ENCODE measurements around the gene MMP14. TPM values are rescaled to one million over a fixed set of nuclear protein-coding genes. Genes with fewer than 3 reads are reported as not detected.

The MMP14 gene
- total RNA-seq, 3 donors from 2014 or later (not counting 1 experiment from before 2014, with no cell fraction given): 1.2 to 1.7 (median 1.4) TPM

- Histone ChIP-seq H3K4me3 (ENCODE audit: low read length) (peak within 1 kb of the TSS; percentile 85), H3K9me3 (ENCODE audit: control insufficient read depth, insufficient read depth, low read length) (no peaks in the 10 kb centered on the region), H3K4me1 (ENCODE audit: control insufficient read depth, insufficient read depth, low read length) (peaks cover 17% of the 10 kb centered on the region), H3K27ac (ENCODE audit: low read length) (peak within 1 kb of the TSS; percentile 93), H3K27me3 (ENCODE audit: control insufficient read depth, insufficient read depth, low read length) (no peaks in the 10 kb centered on the region), H3K36me3 (ENCODE audit: control insufficient read depth, insufficient read depth, low read length) (peaks cover 26% of the 10 kb centered on the region)
- H3K27me3 Mint-ChIP-seq (ENCODE audit: low read depth in 2 of 2): peaks cover 0 to 7% of the 10 kb centered on the region in 2 donors
- intact Hi-C loops (cut with micrococcal nuclease): loop anchor here (1.0 to 5.0 kb wide), 6 partner anchors 15 to 309 kb away; partner anchors contain the start of genes DAD1, OXA1L and RBM23
- ATAC-seq (peak; percentile 86 to 93 (median 86)), DNase-seq (peak; percentile 74 to 85)
- peak within 1 kb of the TSS; percentile 93 for H3K4me3 Mint-ChIP-seq
- no peaks in the 10 kb centered on the region for H3K36me3 Mint-ChIP-seq
- under 1% methylated on average over 50 of the region's 50 CpGs for WGBS (ENCODE audit: insufficient coverage)
- TF ChIP-seq CTCF (IDR thresholded peaks at IDR 0.05): no peak
- H3K4me1 Mint-ChIP-seq: peaks cover 32 to 37% of the 10 kb centered on the region in 2 donors
- peak within 1 kb of the TSS; percentile 95 to 96 for H3K27ac Mint-ChIP-seq
- no peaks in the 10 kb centered on the region for H3K9me3 Mint-ChIP-seq
Observed at GRCh38 chr14:22871224-22872032, 35.0 kb downstream of the MMP14 start, which contains the start of gene LRP10. Gene LRP10 (plus strand): TSS chr14:22871740. CDS start chr14:22872304, 564 bp downstream.

- intact Hi-C loops (cut with micrococcal nuclease): loop anchor here (1.0 to 5.0 kb wide), 5 partner anchors 28 to 310 kb away; partner anchors contain the start of genes DAD1, OXA1L and RBM23
- Histone ChIP-seq H3K27me3 (ENCODE audit: control insufficient read depth, insufficient read depth, low read length) (no peaks in the 10 kb centered on the region), H3K36me3 (ENCODE audit: control insufficient read depth, insufficient read depth, low read length) (peaks cover 34% of the 10 kb centered on the region), H3K4me3 (ENCODE audit: low read length) (peak overlapping the region; percentile 85), H3K4me1 (ENCODE audit: control insufficient read depth, insufficient read depth, low read length) (peaks cover 17% of the 10 kb centered on the region), H3K27ac (ENCODE audit: low read length) (peak overlapping the region; percentile 93), H3K9me3 (ENCODE audit: control insufficient read depth, insufficient read depth, low read length) (no peaks in the 10 kb centered on the region)
- peak; percentile 81 for TF ChIP-seq CTCF (IDR thresholded peaks at IDR 0.05)
- peak; percentile 44 to 56 (median 52) for ATAC-seq
- H3K4me3 Mint-ChIP-seq: peak overlapping the region; percentile 93
- peak overlapping the region; percentile 95 to 96 for H3K27ac Mint-ChIP-seq
- 0% methylated on average over 45 of the region's 45 CpGs for WGBS (ENCODE audit: insufficient coverage)
- no peaks in the 10 kb centered on the region for H3K36me3 Mint-ChIP-seq
- H3K9me3 Mint-ChIP-seq: no peaks in the 10 kb centered on the region
- DNase-seq: peak; percentile 67 to 86
- no peaks in the 10 kb centered on the region for H3K27me3 Mint-ChIP-seq (ENCODE audit: low read depth in 2 of 2)
- peaks cover 32 to 39% of the 10 kb centered on the region in 2 donors for H3K4me1 Mint-ChIP-seq
Observed at GRCh38 chr14:22872033-22872832, 35.8 kb downstream of the MMP14 start.

DNA sequence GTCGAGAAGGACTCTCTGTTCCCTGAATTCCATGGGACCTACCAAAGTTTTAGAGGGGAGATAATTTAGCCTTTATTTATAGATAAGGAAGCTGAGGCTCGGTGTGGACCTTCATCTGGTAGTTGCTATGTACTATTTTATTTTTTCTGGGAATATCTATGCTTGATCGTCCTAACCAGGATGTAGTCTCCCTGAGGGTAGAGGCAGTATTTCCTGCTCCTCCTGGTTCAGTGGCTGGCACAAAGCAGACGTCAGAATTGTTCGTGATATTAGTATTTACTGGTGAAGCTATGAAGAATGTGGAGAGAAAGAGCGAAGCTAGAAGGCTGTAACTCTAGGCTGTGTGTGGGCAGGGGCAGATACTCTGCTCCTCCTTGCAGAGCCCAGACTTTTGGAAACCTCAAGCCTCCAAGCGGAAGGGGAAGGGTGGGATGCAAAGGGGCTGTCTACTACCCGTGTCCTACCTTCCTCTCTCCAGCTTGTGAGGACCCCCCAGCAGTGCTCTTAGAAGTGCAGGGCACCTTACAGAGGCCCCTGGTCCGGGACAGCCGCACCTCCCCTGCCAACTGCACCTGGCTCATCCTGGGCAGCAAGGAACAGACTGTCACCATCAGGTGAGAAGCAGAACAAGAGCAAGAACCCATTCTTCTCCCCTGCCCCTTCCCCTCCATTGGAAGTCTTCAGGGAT is 36.6 kb downstream of the MMP14 start:
- no peaks in the 10 kb centered on the region for H3K27me3 ChIP-seq (ENCODE audit: control insufficient read depth, insufficient read depth, low read length)
- WGBS (ENCODE audit: insufficient coverage): 71% methylated on average over 10 of the region's 10 CpGs
- Mint-ChIP-seq H3K9me3 (no peaks in the 10 kb centered on the region), H3K4me1 (peaks cover 32 to 46% of the 10 kb centered on the region in 2 donors), H3K27me3 (ENCODE audit: low read depth in 2 of 2) (no peaks in the 10 kb centered on the region), H3K36me3 (no peaks in the 10 kb centered on the region), H3K27ac (peak overlapping the region; percentile 95 to 96), H3K4me3 (peak overlapping the region; percentile 89)
- peaks cover 17% of the 10 kb centered on the region for H3K4me1 ChIP-seq (ENCODE audit: control insufficient read depth, insufficient read depth, low read length)
- intact Hi-C loops (cut with micrococcal nuclease): loop anchor here (1.0 to 5.0 kb wide), 5 partner anchors 27 to 311 kb away; partner anchors contain the start of genes DAD1, OXA1L and RBM23
- H3K36me3 ChIP-seq (ENCODE audit: control insufficient read depth, insufficient read depth, low read length): peaks cover 42% of the 10 kb centered on the region
- no peak for DNase-seq
- peak overlapping the region; percentile 85 for H3K4me3 ChIP-seq (ENCODE audit: low read length)
- no peak overlapping the region for H3K27ac ChIP-seq (ENCODE audit: low read length)
- H3K9me3 ChIP-seq (ENCODE audit: control insufficient read depth, insufficient read depth, low read length): no peaks in the 10 kb centered on the region
- peak; percentile 37 for TF ChIP-seq CTCF (IDR thresholded peaks at IDR 0.05)
- ATAC-seq: no peak

All from natural killer cell (primary cell).